Left ventricle myocardium inferior (tissue), 1 donor: ENCODE results near the gene HDGFL2. TPM values are rescaled to one million over a fixed set of nuclear protein-coding genes. Genes with fewer than 3 reads are reported as not detected.

ENCODE experiments used
- DNase-seq: peaks from one replicate; pipeline ENCODE4 v3.0.0-alpha.2; 2020
- H3K27ac ChIP-seq: fragments of 200-600 bp; replicated peaks from 2 replicates; pipeline ENCODE4 v1.8.0; 2021
- H3K27me3 ChIP-seq: fragments of 200-600 bp; 2 replicates; pipeline ENCODE4 v1.8.0; 2021; ENCODE audit warnings: low read depth
- H3K36me3 ChIP-seq: fragments of 200-600 bp; 2 replicates; pipeline ENCODE4 v1.8.0; 2021
- H3K4me1 ChIP-seq: fragments of 200-600 bp; 2 replicates; pipeline ENCODE4 v1.8.0; 2021
- H3K4me3 ChIP-seq: fragments of 200-600 bp; 2 replicates; pipeline ENCODE4 v1.8.0; 2021; ENCODE audit warnings: mild to moderate bottlenecking, moderate library complexity
- H3K9me3 ChIP-seq: fragments of 200-600 bp; replicated peaks from 2 replicates; pipeline ENCODE4 v1.8.0; 2021
- intact Hi-C: fragments of 100-400 bp; cut with micrococcal nuclease; formaldehyde crosslinking; loops from one replicate; pipeline ENCODE4 v1.11.0; 2022
- total RNA-seq: library from RNA; stranded (reverse); fragmentation: NEBNext Ultra II Directional; extraction: Animal tissue kit (Norgen Biotek cat#: 25700); gene quantifications from one replicate; pipeline ENCODE4 v1.2.1, GENCODE V29; 2021
- TF ChIP-seq, protein P1 (sequence below): fragments of 200-600 bp; IDR thresholded peaks from 2 replicates; pipeline ENCODE4 v1.8.0; 2021; ENCODE audit warnings: antibody characterized with exemption, mild to moderate bottlenecking, borderline replicate concordance
- donor health status: DM: no; HTN: yes; CAD: no; lungs with severe emphysema.

Gene HDGFL2
- total RNA-seq, 1 donor from 2014 or later = 22.8 TPM

- DNase-seq = no peak
- intact Hi-C loops = no loop called here
- Histone ChIP-seq H3K36me3 (peaks cover 82% of the 10 kb centered on the region), H3K4me1 (no peaks in the 10 kb centered on the region), H3K27me3 (no peaks in the 10 kb centered on the region), H3K27ac (no peak overlapping the region), H3K9me3 (no peaks in the 10 kb centered on the region), H3K4me3 (no peak overlapping the region)
- TF ChIP-seq, protein P1, sequence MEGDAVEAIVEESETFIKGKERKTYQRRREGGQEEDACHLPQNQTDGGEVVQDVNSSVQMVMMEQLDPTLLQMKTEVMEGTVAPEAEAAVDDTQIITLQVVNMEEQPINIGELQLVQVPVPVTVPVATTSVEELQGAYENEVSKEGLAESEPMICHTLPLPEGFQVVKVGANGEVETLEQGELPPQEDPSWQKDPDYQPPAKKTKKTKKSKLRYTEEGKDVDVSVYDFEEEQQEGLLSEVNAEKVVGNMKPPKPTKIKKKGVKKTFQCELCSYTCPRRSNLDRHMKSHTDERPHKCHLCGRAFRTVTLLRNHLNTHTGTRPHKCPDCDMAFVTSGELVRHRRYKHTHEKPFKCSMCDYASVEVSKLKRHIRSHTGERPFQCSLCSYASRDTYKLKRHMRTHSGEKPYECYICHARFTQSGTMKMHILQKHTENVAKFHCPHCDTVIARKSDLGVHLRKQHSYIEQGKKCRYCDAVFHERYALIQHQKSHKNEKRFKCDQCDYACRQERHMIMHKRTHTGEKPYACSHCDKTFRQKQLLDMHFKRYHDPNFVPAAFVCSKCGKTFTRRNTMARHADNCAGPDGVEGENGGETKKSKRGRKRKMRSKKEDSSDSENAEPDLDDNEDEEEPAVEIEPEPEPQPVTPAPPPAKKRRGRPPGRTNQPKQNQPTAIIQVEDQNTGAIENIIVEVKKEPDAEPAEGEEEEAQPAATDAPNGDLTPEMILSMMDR = no peak
Measured at GRCh38 chr19:4495471-4495870, 23.4 kb downstream of the HDGFL2 start.

- Histone ChIP-seq H3K27ac (no peak overlapping the region), H3K4me1 (no peaks in the 10 kb centered on the region), H3K9me3 (no peaks in the 10 kb centered on the region), H3K27me3 (no peaks in the 10 kb centered on the region), H3K4me3 (no peak overlapping the region), H3K36me3 (peaks cover 84% of the 10 kb centered on the region)
- intact Hi-C loops = no loop called here
- no peak for DNase-seq
- TF ChIP-seq, protein P1 = no peak
Measured at GRCh38 chr19:4496304-4496703, 24.2 kb downstream of the HDGFL2 start.

GRCh38 chr19:4497770-4498389 lies 25.8 kb downstream of the HDGFL2 start:
- intact Hi-C loops = no loop called here
- Histone ChIP-seq H3K4me3 (no peak overlapping the region), H3K27ac (no peak overlapping the region), H3K27me3 (no peaks in the 10 kb centered on the region), H3K36me3 (peaks cover 90% of the 10 kb centered on the region), H3K4me1 (no peaks in the 10 kb centered on the region), H3K9me3 (no peaks in the 10 kb centered on the region)
- DNase-seq = no peak
- TF ChIP-seq, protein P1 = no peak

GRCh38 chr19:4498694-4499093 lies 26.6 kb downstream of the HDGFL2 start:
- Histone ChIP-seq H3K27ac (no peak overlapping the region), H3K4me3 (no peak overlapping the region), H3K4me1 (no peaks in the 10 kb centered on the region), H3K36me3 (peaks cover 92% of the 10 kb centered on the region), H3K27me3 (no peaks in the 10 kb centered on the region), H3K9me3 (no peaks in the 10 kb centered on the region)
- DNase-seq = no peak
- intact Hi-C loops = no loop called here
- TF ChIP-seq, protein P1 = no peak

DNA sequence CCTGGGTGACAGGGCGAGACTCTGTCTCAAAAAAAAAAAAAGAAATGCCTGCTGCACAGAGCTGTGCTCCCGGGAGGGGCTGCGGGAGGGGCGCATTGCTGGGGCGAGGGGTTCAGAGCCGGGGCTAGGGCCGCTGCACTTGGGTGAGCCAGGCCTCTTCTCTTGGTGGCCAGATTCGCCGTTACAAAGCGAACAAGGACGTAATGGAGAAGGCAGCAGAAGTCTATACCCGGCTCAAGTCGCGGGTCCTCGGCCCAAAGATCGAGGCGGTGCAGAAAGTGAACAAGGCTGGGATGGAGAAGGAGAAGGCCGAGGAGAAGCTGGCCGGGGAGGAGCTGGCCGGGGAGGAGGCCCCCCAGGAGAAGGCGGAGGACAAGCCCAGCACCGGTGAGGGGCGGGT lies 27.2 kb downstream of the HDGFL2 start:
- Histone ChIP-seq H3K4me1 (peaks cover 4% of the 10 kb centered on the region), H3K9me3 (no peaks in the 10 kb centered on the region), H3K27me3 (no peaks in the 10 kb centered on the region), H3K4me3 (no peak overlapping the region), H3K36me3 (peaks cover 92% of the 10 kb centered on the region), H3K27ac (no peak overlapping the region)
- intact Hi-C loops = no loop called here
- DNase-seq = no peak
- TF ChIP-seq, protein P1 = no peak
